Fibroblast of villous mesenchyme (primary cell): ENCODE measurements around the gene MYMK. TPM values are rescaled to one million over a fixed set of nuclear protein-coding genes. Genes with fewer than 3 reads are reported as not detected.
A peak's percentile ranks its signal among the peaks of the same experiment; 100 is the strongest.

ENCODE experiments used
- DNase-seq: peaks from one replicate; pipeline ENCODE4 v3.0.0-alpha.2; 2010; ENCODE audit warnings: low read depth
- H3K4me3 ChIP-seq: 2 replicates; pipeline ENCODE4 v1.5.1; 2011; ENCODE audit warnings: low read depth, mild to moderate bottlenecking, low read length
- total RNA-seq: library from RNA; depleted of rRNA; stranded (reverse); fragments of >200 nt; gene quantifications from 2 replicates; pipeline ENCODE4 v1.2.3, GENCODE V29; 2012
- TF ChIP-seq, protein P1 (sequence below): IDR thresholded peaks from 2 replicates; pipeline ENCODE4 v1.5.1; 2012; ENCODE audit warnings: low read depth, mild to moderate bottlenecking, low read length; ENCODE audit not compliant: insufficient read depth

Gene MYMK
- total RNA-seq, 1 donor: not detected

DNA sequence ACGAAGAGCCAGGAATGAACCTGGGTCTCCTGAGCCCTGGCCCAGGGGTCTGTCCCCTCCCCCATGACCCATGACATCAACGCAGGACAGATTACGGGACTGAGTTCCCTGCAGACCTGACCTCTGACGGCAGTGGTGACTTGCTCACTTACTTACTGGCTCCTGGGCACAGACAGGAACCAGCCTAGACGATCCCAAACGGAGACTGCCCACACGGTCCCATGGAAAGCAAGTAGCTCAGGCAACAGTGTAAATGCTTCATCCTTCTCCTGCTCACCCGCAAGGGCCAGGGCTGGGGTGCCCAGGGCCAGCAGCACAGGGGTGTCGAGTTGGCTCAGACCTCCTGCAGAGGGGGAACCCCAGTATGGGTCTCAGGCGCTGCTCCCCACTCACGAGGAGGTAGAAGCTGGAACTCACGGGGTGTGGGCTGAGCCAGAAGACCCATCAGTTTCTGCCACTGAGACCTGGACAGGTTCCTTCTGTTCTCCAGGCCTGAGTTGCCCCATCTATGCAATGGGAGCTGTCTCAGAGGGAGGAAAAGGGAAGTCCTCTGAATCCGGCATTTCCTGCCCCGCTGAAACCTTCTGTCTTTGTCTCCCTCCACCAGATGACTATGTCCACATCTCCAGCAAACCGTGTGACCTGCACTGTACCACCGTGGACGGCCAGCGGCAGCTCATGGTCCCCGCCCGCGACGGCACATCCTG, 15.4 kb upstream of the MYMK start:
- H3K4me3 ChIP-seq: no peak overlapping the region
- TF ChIP-seq, protein P1, sequence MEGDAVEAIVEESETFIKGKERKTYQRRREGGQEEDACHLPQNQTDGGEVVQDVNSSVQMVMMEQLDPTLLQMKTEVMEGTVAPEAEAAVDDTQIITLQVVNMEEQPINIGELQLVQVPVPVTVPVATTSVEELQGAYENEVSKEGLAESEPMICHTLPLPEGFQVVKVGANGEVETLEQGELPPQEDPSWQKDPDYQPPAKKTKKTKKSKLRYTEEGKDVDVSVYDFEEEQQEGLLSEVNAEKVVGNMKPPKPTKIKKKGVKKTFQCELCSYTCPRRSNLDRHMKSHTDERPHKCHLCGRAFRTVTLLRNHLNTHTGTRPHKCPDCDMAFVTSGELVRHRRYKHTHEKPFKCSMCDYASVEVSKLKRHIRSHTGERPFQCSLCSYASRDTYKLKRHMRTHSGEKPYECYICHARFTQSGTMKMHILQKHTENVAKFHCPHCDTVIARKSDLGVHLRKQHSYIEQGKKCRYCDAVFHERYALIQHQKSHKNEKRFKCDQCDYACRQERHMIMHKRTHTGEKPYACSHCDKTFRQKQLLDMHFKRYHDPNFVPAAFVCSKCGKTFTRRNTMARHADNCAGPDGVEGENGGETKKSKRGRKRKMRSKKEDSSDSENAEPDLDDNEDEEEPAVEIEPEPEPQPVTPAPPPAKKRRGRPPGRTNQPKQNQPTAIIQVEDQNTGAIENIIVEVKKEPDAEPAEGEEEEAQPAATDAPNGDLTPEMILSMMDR: no peak
- no peak for DNase-seq

DNA sequence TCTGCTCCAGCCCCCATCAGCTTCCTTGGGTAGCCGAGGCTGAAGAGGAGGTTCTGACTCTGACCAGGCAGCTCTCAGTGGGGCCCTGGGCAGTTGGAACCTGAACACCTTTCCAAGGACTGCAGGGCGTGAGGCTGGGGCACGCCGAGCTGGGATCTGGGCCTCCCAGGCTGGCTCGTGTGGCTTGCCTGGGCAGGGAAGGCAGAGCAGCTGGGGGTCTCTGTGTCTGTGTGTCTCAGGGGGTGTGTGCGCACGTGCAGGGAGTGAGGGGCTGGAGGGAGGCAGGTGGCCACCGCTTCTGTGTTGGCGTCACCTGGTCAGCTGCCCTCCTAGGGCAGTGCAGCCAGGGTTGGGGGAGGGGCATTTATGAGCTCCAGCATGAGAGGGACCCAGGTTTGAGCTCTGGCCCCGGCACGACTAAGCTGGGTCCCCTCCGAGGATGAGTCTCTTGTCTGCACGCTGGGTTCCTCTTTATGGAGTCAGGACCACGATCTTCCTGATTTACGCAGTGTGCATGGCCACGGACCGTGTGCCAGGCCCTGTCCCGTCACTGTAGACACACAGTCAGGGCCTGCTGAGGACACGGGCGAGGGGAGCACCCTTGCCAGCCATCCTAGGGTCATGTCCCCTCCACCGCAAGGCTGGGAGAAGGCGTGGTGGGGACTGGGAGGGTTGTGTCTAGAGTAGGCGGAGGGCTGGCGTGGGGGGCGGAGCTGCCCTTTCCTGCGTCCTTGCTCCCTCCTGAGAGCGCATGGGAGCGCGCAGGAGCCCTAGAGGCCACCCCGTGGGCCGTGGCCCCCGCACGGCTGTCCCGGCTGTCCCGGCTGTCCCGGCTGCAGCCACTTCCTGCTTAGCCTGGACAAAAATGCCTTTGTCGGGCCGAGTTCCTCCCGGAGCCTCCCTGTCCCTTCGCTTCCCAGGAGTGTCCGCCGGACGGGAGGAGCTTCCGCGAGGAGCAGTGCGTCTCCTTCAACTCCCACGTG, 14.4 kb upstream of the MYMK start:
- peak; percentile 22 for DNase-seq
- TF ChIP-seq, protein P1: no peak
- peak overlapping the region; percentile 23 for H3K4me3 ChIP-seq

DNA sequence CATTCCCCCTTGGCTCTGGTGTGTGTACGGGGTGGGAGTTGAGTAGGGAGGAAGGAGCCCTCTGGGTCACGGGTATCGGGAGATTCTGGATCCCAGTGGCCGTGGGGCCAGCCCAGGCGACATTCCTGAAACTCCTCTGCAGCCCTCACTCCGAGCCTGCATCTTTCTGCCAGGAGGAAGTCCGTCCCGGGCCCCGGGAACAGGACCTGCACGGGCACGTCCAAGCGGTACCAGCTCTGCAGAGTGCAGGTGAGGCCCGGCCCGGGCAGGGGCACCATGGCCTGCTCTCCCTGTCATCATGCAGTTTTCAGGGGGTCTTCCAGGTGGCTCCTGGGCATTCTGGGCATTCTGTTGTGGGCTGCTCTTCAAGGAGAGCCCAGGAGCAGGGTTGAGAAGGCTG, 13.4 kb upstream of the MYMK start:
- DNase-seq: no peak
- TF ChIP-seq, protein P1: no peak

DNA sequence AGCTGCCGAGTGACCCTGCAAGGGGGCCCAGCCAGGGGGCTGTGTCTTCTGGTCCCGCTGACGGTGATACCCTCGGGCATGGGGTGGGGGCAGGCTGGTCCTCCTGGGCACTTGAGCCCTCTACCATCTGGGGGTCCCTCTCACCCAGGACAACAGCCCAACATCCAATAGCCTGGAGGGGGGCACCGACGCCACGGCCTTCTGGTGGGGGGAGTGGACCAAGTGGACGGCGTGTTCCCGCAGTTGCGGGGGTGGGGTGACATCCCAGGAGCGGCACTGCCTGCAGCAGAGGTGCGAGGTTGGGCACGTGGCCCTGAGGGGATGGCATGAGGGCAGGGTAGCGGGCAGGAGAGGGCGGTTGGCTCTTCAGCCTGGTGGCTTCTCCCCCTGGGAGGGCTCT, 12.5 kb upstream of the MYMK start:
- TF ChIP-seq, protein P1: no peak
- DNase-seq: no peak

More for the DNA sequence above, 13.4 kb upstream of the MYMK start:
- H3K4me3 ChIP-seq: no peak overlapping the region

DNA sequence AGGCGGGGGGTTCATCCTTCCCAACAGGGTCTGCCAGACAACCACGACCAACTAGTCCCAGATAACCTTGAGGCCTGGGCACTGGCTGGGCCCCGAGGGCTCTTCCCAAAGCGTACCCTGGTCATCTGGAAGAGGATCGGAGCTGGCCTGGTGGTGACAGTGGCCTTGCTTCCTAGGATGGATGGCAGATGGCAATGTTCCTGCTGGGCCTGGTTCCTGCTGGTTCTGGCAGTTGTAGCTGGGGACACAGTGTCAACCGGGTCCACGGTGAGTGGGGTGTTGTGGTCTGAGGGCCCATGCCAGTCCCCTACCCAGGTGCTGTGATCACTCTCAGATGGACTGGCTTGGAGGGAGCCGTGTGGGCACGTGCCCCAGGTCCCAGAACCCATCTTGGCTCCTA, 11.8 kb upstream of the MYMK start:
- no peak overlapping the region for H3K4me3 ChIP-seq
- TF ChIP-seq, protein P1: no peak
- no peak for DNase-seq

More for the DNA sequence above, 12.5 kb upstream of the MYMK start:
- H3K4me3 ChIP-seq: no peak overlapping the region

DNA sequence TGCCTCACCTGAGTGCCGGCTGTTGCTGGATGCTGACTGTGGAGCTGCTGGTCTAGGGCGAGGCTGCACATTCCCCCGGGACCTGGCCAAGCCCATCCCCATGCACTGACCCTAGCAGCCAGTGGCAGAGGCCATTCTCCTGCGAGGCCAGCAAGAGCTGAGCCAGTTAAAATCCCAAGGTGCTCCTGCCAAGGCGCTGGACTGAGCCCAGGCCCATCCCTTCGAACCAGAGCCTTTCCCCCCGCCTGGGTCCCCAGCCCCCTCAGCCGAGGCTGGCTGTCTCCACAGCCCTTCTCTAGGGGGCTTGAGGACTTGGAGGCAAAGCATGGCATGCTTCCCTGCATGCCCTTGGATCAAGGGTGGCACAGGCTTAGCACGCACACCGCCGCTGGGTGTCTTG, 11.3 kb upstream of the MYMK start:
- TF ChIP-seq, protein P1: no peak
- no peak for DNase-seq
- no peak overlapping the region for H3K4me3 ChIP-seq
